ENCODE measurements around the gene COL9A2.

GRCh38 chr1:40310983-40311642 is 6.0 kb downstream of the COL9A2 start:
- TF ChIP-seq CTCF (IDR thresholded peaks at IDR 0.05): no peak
- TF ChIP-seq POLR2A (IDR thresholded peaks at IDR 0.05): no peak

All from right lobe of liver (tissue), 4 donors.